ENCODE data around the gene DDAH2.

GRCh38 chr6:31749301-31750036 is 20.4 kb upstream of the DDAH2 start:
- TF ChIP-seq CTCF (IDR thresholded peaks at IDR 0.05 in 2 of 3, conservative IDR thresholded peaks at IDR 0.05 in 1 of 3; ENCODE audit: borderline replicate concordance in 1 of 3, insufficient read depth in 1 of 3, low read depth in 2 of 3, low read length in 2 of 3) (no peak), POLR2A (IDR thresholded peaks at IDR 0.05; ENCODE audit: borderline replicate concordance, extremely low read depth, insufficient read depth, insufficient read length) (no peak), EZH2phosphoT487 (IDR thresholded peaks at IDR 0.05; ENCODE audit: borderline replicate concordance) (no peak), TCF7L2 (IDR thresholded peaks at IDR 0.05; ENCODE audit: borderline replicate concordance, extremely low read depth, insufficient read depth, insufficient read length) (no peak), POLR2AphosphoS5 (IDR thresholded peaks at IDR 0.05; ENCODE audit: low read depth, low read length) (no peak), CEBPB (IDR thresholded peaks at IDR 0.05; ENCODE audit: low read depth) (no peak), ZNF274 (IDR thresholded peaks at IDR 0.05; ENCODE audit: low read depth, low read length) (no peak), SP1 (IDR thresholded peaks at IDR 0.05; ENCODE audit: low read depth) (no peak), EGR1 (IDR thresholded peaks at IDR 0.05; ENCODE audit: low read depth) (no peak)
- TF ChIP-seq, protein P1, sequence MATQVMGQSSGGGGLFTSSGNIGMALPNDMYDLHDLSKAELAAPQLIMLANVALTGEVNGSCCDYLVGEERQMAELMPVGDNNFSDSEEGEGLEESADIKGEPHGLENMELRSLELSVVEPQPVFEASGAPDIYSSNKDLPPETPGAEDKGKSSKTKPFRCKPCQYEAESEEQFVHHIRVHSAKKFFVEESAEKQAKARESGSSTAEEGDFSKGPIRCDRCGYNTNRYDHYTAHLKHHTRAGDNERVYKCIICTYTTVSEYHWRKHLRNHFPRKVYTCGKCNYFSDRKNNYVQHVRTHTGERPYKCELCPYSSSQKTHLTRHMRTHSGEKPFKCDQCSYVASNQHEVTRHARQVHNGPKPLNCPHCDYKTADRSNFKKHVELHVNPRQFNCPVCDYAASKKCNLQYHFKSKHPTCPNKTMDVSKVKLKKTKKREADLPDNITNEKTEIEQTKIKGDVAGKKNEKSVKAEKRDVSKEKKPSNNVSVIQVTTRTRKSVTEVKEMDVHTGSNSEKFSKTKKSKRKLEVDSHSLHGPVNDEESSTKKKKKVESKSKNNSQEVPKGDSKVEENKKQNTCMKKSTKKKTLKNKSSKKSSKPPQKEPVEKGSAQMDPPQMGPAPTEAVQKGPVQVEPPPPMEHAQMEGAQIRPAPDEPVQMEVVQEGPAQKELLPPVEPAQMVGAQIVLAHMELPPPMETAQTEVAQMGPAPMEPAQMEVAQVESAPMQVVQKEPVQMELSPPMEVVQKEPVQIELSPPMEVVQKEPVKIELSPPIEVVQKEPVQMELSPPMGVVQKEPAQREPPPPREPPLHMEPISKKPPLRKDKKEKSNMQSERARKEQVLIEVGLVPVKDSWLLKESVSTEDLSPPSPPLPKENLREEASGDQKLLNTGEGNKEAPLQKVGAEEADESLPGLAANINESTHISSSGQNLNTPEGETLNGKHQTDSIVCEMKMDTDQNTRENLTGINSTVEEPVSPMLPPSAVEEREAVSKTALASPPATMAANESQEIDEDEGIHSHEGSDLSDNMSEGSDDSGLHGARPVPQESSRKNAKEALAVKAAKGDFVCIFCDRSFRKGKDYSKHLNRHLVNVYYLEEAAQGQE (IDR thresholded peaks at IDR 0.05; ENCODE audit: low read depth), result no peak
- TF ChIP-seq, protein P2, sequence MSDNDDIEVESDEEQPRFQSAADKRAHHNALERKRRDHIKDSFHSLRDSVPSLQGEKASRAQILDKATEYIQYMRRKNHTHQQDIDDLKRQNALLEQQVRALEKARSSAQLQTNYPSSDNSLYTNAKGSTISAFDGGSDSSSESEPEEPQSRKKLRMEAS (IDR thresholded peaks at IDR 0.05), result no peak
- TF ChIP-seq, protein P3, sequence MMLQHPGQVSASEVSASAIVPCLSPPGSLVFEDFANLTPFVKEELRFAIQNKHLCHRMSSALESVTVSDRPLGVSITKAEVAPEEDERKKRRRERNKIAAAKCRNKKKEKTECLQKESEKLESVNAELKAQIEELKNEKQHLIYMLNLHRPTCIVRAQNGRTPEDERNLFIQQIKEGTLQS (IDR thresholded peaks at IDR 0.05), result no peak
